ENCODE data around the gene UBL4A. TPM values are rescaled to one million over a fixed set of nuclear protein-coding genes. Genes with fewer than 3 reads are reported as not detected.

The UBL4A gene
- total and polyA plus RNA-seq, 9 of the 15 experiments (the other 6 are each of a cell fraction or from before 2014, with no cell fraction given) = 15.2 to 140 (median 100) TPM

GRCh38 chrX:154484255-154485149 is 1.9 kb downstream of the UBL4A start (continued):
- TF ChIP-seq ZHX1 (conservative IDR thresholded peaks at IDR 0.05; ENCODE audit: low read length) (no peak), ZNF398 (CRISPR knock-in tag; IDR thresholded peaks at IDR 0.05) (no peak), GTF2B (IDR thresholded peaks at IDR 0.05; ENCODE audit: extremely low read depth, insufficient read length) (no peak), NRF1 (conservative IDR thresholded peaks at IDR 0.05 in 1 of 2, IDR thresholded peaks at IDR 0.05 in 1 of 2) (0 out of 4 replicates have a peak, but pooled peaks of 1 of the 2 experiments have one; percentile 29), CXXC5 (CRISPR knock-in tag; IDR thresholded peaks at IDR 0.05) (0 out of 2 replicates have a peak, but pooled peaks have one; percentile 41), TEAD4 (IDR thresholded peaks at IDR 0.05; ENCODE audit: low read length) (peak; percentile 12; the same call in 1 of the 2 replicates), TEAD4 (CRISPR knock-in tag; IDR thresholded peaks at IDR 0.05; ENCODE audit: borderline replicate concordance) (no peak), CTBP1 (IDR thresholded peaks at IDR 0.05; ENCODE audit: borderline replicate concordance) (peak; percentile 91), ZBTB34 (CRISPR knock-in tag; IDR thresholded peaks at IDR 0.05) (no peak), ELF1 (tag; IDR thresholded peaks at IDR 0.05) (peak; percentile 49; the same call in 1 of the 2 replicates), FOXK1 (CRISPR knock-in tag; IDR thresholded peaks at IDR 0.05; ENCODE audit: borderline replicate concordance) (0 out of 2 replicates have a peak, but pooled peaks have one; percentile 26), DDX20 (tag; IDR thresholded peaks at IDR 0.05; ENCODE audit: low read depth) (no peak), SP1 (CRISPR knock-in tag; IDR thresholded peaks at IDR 0.05) (peak; percentile 57; the same call in 1 of the 2 replicates), SRF (CRISPR knock-in tag; IDR thresholded peaks at IDR 0.05) (peak in 1 of 2 experiments; percentile 80; a peak in 1 of 4 replicates), ZBTB2 (IDR thresholded peaks at IDR 0.05) (peak; percentile 53), FUS (optimal IDR thresholded peaks at IDR 0.05; ENCODE audit: low read depth, low read length) (no peak)
